HG03097 (cell line): ENCODE measurements around the gene STRA6.

Source experiments
- ATAC-seq: cut with Tn5 transposase; IDR thresholded peaks from one replicate; pipeline ENCODE4 v1.9.1; 2021; ENCODE audit not compliant: unreplicated experiment, low FRiP score

Gene STRA6, protein sequence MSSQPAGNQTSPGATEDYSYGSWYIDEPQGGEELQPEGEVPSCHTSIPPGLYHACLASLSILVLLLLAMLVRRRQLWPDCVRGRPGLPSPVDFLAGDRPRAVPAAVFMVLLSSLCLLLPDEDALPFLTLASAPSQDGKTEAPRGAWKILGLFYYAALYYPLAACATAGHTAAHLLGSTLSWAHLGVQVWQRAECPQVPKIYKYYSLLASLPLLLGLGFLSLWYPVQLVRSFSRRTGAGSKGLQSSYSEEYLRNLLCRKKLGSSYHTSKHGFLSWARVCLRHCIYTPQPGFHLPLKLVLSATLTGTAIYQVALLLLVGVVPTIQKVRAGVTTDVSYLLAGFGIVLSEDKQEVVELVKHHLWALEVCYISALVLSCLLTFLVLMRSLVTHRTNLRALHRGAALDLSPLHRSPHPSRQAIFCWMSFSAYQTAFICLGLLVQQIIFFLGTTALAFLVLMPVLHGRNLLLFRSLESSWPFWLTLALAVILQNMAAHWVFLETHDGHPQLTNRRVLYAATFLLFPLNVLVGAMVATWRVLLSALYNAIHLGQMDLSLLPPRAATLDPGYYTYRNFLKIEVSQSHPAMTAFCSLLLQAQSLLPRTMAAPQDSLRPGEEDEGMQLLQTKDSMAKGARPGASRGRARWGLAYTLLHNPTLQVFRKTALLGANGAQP

DNA sequence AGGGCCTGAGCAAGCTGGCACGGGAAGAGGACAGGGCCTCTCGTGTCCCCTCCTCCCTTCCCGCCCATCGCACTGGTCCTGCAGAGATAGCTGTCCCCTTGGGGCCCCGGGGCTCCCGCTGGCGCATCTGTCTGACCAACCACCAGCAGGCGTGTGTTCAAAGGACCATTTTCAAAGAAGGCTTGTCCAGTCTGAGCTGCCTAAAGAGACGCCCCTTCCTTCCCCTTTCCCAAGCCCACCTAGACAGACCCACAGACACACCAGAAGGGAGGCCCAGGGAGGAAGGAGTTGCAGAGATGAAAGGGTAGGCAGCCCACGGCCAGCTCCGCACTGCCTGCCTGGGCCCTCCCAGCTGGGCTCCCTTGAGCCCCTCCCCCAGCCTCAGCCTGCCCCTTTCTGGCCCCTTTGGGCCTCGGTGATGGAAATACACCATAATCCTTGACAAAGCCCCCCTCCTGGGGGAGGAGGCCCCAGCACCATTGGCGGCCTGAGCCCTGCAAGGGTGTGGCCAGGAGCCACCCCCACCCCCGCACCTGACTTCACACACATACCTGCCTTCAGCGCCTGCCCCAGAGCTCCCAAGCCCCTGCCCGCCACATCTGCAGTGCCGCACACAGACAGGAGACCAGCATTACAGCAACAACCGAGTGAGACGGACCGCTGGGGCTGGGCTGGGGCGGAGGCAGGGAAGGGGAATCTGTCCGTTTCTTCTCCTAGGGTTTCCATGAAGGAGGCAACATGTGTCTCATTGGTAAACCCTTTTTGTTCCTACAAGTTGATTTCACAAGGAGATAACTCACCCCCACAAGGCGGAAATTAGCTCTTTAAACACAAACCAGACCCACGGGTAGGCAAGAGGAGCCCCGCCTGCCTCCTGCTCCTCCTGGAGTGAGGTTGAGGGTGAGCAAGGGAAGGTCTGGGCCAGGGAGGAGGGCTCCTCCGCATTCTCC is at the start of gene STRA6:
STRA6 (minus strand) TSS at position 336 of the 950 bp plus-strand sequence. CDS start 520 bp downstream, outside the sequence.
- no peak for ATAC-seq

DNA sequence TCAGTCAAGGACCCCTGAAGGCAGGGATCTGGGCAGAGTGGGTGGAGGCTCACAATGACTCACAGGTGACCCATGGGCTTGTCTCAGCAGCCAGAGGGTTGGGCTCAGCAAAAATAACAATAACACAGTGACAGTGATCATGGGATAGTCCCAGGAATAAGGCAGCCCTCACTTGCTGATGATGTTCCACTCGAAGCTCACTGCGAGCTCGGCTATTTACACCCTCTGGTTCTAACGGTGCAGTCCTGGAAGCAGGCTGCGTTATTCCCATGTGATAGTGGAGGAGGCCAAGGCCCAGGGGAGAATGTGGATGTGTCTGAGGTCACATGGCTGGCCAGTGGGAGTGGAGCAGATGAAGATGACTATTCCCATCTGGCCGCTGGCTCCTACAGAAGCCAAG is 49.7 kb upstream of the STRA6 start:
- ATAC-seq, result no peak

DNA sequence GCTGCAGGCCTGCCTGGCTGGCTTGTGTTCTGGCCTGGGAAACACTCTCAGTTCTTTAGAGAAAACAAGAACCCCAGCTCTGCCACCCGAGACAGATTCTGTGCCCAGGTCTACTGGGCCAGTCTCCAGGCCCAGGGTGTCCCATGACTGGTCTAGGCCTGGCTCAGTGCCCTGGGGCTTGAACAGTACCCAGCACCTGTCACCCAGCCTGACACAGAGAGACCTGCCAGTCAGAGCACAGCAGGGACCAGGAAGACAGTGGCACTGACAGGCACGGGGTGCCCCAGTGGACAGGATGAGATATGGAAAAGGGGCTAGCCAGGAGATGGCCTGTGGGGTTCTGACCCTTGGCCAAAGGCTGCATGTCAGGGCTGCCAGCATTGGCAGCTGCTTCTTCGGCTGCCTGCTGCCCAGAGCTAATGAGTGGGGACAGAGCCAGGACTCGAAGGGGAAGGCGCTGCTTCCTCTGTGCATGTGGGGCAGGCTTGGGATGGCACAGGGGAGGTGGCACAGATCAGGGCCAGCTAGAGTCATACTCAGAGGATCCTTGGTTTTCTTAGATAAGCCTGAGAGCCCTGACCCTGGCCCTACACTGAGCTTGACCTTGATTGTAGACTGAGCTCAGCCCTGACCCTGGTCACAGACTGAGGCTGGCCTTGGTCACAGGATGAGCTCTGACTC is 48.7 kb upstream of the STRA6 start:
- no peak for ATAC-seq

DNA sequence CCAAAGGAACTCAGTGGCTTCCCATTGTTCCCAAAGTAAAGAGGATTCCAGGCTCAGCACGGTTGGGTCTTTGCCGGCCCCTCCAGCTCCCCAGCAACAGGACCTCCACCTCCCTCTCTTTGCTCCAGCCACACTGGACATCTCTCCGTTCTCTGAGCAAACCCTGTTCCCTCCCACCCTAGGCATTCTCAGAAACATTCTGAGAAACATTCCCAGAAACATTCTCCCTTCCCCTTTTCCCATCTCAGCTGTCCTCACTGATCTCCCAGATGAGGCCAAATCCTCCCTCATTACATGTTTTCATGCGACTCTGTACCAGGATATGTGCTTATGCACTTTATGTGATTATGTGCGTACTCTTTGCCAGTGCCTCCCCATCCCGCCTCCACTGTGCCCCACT is 47.7 kb upstream of the STRA6 start:
- no peak for ATAC-seq

DNA sequence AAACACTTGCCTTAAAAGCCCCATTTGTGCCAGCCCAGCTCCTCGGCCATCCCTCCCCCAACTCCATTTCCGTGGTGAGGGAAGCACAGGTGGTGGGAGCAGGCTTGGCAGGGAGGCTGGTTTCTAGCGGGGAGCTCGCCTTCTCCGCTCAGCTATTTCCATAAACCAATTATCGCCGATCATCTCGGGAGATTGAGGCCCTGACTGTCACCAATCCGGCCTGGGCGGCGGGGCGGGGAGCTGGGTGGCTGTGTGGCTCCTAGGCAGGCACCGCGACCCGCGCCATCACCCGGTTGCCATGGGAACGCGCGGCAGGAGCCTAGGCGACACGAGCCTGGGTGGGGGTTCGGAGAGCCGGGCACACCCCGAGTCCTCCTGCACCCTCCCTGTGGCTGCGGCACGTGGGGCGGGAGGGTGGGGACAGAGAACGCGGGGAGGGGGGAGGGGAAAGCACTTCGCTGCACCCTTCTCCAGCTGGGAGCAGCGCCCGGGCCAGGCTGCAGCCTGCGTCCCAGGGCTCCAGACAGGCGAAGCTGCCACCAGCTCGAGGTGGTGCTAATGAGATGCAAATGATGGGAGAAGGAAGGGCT is 42.9 kb upstream of the STRA6 start:
- ATAC-seq, result no peak

DNA sequence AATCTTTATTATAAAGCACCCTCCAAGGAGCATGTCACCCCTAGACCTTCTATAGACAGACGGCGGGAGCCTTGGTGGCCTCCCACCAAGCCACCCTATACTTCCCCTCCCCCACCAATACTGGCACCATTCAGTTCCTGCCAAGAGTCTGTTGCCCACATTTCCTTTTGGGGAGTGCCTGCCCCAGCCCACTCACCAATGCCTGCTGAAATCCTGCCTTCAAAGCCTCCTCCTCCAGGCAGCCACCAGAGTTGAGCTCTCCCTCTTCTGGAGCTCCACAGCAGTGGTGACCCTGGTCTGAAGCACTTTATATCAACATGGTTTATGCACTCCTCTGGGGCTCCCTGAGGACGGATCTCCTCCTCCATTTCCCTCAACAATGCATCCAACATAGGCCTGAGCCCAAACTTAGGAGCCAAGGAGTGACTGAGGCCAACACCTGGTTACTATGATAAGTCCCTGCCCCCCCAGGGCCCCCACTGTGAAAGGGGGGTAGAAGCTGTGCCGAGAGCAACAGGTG is 42.3 kb upstream of the STRA6 start:
- no peak for ATAC-seq

DNA sequence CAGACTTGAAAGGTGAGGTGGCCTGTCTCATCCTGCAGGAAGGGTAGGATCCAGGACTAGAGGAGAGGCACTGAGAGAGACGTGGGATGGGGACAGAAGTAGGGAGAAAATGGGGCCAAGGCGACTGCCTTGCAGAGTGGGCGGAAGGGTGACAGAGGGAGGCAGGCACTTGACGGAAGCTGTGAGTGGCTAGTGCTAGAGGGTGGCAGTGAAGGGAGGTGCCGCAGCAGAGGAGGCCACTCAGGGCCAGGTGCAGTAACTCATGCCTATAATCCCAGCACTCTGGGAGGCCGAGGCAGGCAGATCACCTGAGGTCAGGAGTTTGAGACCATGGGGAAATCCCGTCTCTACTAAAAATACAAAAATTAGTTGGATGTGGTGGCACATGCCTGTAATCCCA is 40.8 kb upstream of the STRA6 start:
- ATAC-seq, result no peak

DNA sequence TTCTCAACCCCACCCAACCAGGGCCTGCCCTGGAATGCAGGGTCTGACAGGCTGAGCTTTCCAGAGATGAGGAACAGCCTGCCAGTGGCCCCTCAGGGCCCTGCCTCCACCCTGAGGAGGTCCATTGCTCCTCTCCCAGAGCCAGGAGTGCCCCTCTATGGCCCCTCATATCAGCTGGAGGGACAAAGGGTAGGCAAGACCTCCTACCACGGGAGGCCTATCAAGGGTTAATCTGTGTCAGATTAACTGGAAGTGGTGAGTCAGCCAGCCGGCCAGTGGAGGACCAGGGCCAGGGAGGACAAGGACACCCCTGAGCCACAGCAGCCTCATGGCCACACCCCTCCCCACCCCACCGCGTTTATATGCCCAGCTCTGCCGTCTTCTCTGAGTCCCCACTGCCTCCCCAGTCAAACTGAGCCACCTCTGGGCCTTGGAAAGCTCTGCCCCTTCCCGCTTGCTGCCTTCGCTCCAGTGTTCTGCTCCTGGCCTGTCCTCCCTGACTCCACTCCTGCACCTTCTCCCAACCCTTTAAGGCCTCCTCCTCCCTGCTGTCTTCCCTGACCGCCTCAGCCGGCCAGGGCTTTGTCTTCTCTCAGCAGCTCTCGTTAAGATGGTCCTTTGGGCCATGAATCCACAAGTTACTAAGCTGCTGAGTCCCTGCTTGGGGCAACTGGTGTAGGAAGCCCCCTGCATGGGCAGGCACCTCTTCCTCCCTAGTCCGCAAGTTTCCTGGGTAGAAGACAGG is 40.0 kb upstream of the STRA6 start:
- no peak for ATAC-seq

DNA sequence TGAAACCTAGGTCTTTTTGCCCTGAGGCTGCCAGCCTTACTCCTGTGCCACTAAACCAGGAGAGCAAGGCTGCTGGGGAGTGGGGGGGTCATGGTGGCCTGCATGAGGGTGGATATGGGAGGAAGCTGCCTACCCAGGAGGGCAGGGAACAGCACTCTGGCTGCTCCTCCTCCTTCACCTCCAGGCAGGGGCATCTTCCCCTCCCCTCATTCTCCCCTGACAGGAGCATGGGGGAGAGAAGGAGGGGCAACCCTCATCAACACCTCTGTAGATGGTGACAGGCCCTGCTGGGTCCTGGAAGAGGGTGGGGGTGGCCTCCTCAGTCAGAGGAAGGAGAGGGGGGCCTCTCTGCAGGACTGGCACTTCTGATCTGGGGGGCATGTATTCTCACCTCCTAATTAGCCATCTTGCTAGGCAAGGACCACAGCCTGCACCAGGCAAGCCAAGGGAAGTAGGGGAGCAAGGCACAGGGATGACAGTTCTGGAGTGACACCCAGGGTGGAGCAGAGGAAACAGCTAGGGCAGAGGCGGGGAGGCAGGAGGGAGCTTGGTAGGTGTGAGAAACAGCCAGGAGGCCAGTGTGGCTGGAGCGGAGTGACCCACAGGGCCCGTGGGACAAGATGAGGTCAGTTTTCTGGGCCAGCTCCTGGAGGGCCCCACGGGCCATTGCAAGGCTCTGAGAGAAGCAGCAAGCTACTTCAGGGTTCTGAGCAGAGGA is 38.5 kb upstream of the STRA6 start:
- no peak for ATAC-seq

DNA sequence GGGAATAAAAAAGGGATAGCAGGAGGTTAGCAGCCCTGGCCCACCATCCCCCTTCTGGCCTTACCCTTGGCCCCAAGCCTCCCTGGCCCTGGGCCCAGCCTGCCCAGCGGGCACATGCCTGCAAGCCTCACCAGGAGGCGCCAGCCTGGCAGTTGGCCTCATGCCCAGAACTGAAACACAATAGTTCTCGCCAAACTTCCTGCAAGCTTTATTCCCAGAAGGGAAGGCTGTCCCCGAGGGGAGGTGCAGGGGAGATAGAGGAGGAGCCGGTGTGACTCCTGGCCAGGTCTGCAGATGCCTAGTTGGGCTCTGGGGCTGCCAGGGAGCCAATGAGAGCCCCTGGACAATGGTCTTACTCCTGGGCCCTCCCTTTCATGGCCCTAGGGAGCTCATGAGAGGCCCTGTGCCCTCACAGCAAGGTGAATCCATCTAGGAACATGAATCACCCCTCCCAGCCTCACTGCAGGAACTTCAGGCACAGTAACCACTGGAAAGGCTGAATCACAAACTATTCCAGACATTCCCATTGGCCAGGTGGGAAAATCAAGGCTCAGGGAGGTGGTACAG is 37.5 kb upstream of the STRA6 start:
- ATAC-seq, result no peak

DNA sequence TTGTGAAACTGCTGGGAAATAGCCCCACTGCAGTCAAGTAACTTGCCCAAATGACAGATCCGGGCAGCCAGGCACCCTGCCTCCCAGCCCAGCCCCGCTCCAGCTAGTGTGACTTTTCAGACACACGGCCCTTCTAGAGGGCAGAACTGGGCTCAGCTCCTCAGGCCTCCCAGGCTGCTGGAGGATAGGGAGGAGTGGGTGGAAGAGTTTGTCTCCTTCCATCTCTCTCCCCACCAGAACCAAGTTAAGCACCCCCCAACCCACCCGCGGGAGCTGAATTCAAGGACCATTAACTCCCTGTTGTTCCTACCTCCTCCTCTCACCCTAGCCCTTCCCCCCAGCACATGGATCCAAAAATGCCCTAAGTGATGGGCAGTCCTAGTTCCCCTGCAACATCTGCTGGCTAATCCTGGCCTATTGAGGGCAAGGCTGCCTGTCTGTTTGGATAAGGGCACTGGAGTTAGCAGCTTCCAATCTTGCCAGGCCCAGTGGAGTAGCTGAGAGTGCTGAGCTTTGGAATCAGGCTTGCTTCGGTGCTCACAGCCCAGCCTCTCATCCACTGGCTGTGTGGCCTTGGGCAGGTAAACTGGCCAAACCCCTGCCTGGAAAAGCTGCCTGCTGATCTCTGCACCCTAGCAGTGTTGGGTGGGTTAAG is 36.6 kb upstream of the STRA6 start:
- no peak for ATAC-seq

DNA sequence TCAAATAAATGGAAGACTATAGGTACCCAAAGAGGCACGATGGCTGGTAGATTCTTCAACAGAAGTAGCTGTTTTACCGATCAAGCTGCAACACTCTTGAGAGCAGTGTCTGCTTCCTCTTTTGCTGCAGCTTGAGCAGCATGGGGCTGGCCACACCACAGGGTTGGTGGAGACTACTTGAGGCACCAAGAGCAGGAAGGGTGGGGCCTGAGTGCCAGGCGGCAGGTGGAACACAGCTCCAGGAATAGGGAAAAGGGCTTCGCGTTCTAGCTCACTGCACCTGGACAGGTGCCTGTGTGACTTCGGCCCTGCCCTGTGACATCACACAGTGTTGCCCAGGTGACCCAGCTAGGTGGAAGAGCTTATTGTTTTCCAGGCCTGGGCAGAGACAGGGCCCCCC is 33.4 kb upstream of the STRA6 start, which contains the start of gene CCDC33:
CCDC33 (plus strand) TSS at position 365 of the 400 bp plus-strand sequence. CDS start 394 bp downstream, outside the sequence.
- no peak for ATAC-seq

DNA sequence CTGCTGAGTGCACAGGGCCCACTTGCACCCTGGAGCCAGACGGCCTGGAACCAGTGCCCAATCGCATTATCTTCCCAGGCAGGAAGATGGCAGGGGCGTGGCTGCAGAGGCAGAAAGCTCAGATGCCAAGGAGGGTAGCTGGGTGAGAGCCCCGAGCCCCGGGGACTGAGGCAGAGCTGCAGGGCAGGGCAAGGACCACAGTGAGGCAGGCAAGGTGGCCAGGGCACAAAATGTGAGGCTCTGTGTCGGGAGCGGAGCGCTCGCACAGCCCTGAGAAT is 31.9 kb upstream of the STRA6 start:
- ATAC-seq, result no peak

DNA sequence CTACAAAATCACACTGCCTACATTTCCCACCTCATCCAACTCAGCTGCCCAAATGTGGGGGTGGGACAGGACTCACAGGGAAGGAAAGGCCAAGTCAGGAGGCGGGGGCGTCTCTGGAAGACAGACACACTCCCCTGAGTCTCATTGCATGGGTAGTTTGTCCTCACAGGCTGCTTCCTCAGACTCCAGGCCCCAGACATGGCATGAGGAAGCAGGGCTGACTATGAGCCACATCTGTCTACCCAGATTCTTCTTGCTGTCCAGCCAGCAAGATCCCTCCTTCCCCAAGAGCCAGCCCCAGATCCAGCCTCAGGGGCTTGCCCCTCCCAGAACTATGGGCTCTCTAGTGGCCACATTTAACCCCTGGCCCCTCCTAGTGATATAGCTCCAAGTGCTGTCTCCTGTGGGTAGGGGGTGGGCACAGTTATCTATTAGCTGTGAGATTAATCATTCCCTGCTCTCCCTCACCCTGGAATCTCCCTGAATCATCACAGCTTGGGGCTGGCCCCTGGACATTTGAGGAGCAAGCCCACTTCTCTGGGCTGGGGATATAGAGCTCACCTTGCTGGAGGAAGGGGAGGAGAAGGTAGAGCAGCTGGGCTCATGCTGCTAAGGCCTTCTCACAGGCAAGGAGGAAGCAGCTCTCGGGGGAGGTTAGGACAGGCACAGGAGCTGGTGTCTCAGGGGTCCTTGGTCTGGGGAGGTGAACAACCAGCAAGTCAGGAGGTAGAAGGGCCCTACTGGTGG is 31.4 kb upstream of the STRA6 start:
- ATAC-seq, result no peak

DNA sequence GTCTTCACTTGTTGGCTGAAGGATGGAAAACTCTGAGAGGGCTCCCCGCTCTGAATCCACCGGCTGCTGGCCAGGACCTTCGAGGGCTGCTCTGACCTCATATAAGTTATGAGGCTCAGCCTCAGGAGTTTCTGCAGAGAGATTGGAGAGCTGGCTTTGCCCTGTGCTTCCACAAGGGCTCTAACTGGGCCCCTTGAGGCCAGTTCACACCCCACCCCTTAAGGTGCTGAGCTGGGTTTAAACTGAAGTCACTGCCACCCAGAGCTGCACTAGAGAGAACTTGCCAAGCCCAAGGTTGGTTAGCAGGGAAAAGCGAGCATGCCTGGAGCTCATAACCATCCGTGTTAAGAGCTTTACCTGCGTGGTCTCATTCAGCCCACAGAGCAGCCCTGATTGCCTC is 30.8 kb upstream of the STRA6 start:
- ATAC-seq, result no peak

DNA sequence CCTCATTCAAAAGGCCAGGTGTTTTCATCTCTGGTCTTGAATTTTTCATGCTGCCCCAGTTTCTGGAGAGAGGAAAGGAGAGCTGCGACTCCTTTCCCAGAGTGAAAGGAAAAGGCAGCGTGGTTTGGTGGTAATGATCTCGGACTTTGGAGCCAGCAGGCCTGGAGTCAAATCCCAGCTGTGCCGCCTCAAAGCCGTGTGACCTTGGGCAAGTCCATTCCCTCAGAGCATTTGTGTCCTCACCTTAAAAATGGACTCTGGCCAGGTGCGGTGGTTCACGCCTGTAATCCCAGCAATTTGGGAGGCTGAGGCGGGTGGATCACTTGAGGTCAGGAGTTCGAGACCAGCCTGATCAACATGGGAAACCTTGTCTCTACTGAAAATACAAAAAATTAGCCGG is 28.9 kb upstream of the STRA6 start:
- ATAC-seq, result no peak

DNA sequence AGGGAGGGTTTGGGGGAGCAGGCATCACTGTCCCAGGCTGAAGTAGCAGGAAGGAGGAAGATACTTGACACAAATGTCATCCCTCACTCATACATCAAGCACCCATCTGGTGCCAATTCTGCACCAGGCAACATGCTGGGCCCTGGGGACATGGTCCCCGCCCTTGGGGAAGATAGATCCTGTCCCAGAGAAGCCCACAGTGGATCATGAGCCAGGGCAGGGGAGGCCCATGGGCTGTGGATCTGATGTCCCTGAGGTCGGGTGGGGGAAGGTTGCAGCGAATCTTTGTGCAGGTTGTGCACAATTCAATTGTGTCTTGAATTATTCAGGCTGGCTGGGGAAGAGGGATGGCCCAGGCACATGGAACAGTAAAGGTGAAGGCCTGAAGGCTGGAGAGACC is 27.1 kb upstream of the STRA6 start:
- ATAC-seq, result no peak
